Lower leg skin (tissue), 4 donors: ENCODE results near the gene PRTN3. TPM values are rescaled to one million over a fixed set of nuclear protein-coding genes. Genes with fewer than 3 reads are reported as not detected.

ENCODE experiments used
- DNase-seq, 2 donors: peaks; one replicate each; pipeline ENCODE4 v3.0.0-alpha.2; 2019; ENCODE audit warnings: low spot score in 2 of 2
- H3K4me3 ChIP-seq: fragments of 200-600 bp; sonication (generic); 2 replicates; pipeline ENCODE4 v1.5.1; 2017; ENCODE audit warnings: mild to moderate bottlenecking, low read depth; ENCODE audit not compliant: poor library complexity, severe bottlenecking
- POLR2A ChIP-seq, 2 donors: fragments of 450-650 bp; IDR thresholded peaks; one replicate each; pipeline ENCODE4 v1.6.1; 2016 to 2017; ENCODE audit warnings: antibody characterized with exemption in 2 of 2, mild to moderate bottlenecking in 1 of 2, moderate library complexity in 1 of 2
- WGBS, 2 donors: methylation state at CpG; one replicate each; pipeline ENCODE4 v1.1.5; 2018; 5-methylcytosine and 5-hydroxymethylcytosine counted together
- intact Hi-C: fragments of 100-400 bp; cut with DNase I; formaldehyde crosslinking; loops from one replicate; pipeline ENCODE4 v1.15.0; 2023; ENCODE audit warnings: low total_unique reads
- total RNA-seq, 4 donors: library from RNA; depleted of rRNA; stranded (reverse); fragments of >200 nt; gene quantifications; one replicate each; pipeline ENCODE4 v1.1.0, GENCODE V29; 2016
- TF ChIP-seq, protein P1 (sequence below), 3 donors: fragments of 450-650 bp; IDR thresholded peaks; one replicate each; pipeline ENCODE4 v1.5.1; 2016; ENCODE audit warnings: antibody characterized with exemption in 3 of 3, mild to moderate bottlenecking in 3 of 3, moderate library complexity in 2 of 3

The PRTN3 gene
- total RNA-seq, 4 donors from 2014 or later = 0.86 TPM; not detected in 3

DNA sequence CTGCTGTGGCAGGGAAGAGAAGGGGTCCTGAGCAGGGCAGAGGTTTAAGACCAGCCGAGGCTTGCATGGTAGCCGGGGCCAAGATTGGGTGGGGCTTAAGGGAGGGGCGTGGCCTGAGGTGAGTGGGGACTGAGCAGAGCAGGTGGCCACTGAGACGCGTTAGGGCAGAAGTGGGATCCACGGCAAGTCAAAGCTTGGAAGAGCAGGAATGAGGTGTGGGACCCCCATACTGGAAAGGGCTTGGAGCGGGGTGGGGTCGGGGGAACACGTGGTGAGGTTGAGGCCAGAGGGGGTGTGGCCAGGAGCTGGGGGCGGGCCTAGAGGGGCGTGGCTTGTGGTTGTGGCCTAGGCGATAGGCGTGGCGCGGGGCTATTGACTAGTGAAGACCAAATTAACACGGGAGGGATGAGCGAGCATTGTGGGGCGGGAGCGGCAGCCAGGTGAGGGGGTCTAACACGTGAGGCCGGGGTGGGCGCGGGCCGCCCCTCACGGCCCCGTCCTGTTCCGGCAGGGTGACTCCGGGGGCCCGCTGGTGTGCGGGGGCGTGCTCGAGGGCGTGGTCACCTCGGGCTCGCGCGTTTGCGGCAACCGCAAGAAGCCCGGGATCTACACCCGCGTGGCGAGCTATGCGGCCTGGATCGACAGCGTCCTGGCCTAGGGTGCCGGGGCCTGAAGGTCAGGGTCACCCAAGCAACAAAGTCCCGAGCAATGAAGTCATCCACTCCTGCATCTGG lies 21.9 kb downstream of the PRTN3 start:
- intact Hi-C loops = no loop called here
- DNase-seq = peak; percentile 69 to 94

DNA sequence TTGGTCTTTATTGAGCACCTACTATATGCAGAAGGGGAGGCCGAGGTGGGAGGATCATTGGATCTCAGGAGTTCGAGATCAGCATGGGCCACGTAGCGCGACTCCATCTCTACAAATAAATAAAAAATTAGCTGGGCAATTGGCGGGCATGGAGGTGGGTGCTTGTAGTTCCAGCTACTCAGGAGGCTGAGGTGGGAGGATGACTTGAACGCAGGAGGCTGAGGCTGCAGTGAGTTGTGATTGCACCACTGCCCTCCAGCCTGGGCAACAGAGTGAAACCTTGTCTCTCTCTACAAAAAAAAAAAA lies 22.5 kb downstream of the PRTN3 start:
- WGBS, 2 donors = 75% methylated on average over 7 of the region's 7 CpGs
- TF ChIP-seq, protein P1, sequence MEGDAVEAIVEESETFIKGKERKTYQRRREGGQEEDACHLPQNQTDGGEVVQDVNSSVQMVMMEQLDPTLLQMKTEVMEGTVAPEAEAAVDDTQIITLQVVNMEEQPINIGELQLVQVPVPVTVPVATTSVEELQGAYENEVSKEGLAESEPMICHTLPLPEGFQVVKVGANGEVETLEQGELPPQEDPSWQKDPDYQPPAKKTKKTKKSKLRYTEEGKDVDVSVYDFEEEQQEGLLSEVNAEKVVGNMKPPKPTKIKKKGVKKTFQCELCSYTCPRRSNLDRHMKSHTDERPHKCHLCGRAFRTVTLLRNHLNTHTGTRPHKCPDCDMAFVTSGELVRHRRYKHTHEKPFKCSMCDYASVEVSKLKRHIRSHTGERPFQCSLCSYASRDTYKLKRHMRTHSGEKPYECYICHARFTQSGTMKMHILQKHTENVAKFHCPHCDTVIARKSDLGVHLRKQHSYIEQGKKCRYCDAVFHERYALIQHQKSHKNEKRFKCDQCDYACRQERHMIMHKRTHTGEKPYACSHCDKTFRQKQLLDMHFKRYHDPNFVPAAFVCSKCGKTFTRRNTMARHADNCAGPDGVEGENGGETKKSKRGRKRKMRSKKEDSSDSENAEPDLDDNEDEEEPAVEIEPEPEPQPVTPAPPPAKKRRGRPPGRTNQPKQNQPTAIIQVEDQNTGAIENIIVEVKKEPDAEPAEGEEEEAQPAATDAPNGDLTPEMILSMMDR (IDR thresholded peaks at IDR 0.05) = no peak
- TF ChIP-seq POLR2A (IDR thresholded peaks at IDR 0.05) = no peak
- intact Hi-C loops = no loop called here
- no peak overlapping the region for H3K4me3 ChIP-seq
- DNase-seq = no peak

More for the DNA sequence above, 21.9 kb downstream of the PRTN3 start:
- H3K4me3 ChIP-seq = no peak overlapping the region
- no peak for TF ChIP-seq POLR2A (IDR thresholded peaks at IDR 0.05)
- TF ChIP-seq, protein P1 (IDR thresholded peaks at IDR 0.05) = no peak
- WGBS, 2 donors = 19 to 29% methylated on average over 38 to 41 of the region's 48 CpGs

DNA sequence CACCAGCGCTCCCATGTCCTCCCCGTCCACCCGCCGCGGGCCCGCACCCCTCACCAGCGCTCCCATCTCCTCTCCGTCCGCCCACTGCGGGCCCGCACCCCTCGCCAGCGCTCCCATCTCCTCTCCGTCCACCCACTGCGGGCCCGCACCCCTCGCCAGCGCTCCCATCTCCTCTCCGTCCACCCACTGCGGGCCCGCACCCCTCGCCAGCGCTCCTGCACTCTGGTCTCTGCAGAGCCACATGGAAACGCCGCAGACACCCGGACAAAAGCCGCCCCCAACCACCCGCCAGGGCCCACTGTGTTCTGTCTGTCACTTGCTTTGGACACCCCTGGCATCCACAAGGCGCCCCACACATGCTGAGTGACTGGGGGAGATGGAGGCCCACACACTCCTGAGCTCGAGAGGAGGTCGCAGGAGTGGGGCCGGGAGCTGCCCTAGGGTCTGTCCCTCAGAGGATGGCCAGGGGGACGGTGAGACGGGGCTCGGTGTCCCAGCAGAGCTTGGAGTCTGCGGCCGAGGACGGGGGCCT lies 26.0 kb downstream of the PRTN3 start:
- 77 to 84% methylated on average over 35 to 38 of the region's 38 CpGs for WGBS, 2 donors
- no peak for DNase-seq
- H3K4me3 ChIP-seq = no peak overlapping the region
- intact Hi-C loops = no loop called here
- TF ChIP-seq, protein P1 (IDR thresholded peaks at IDR 0.05) = no peak
- TF ChIP-seq POLR2A (IDR thresholded peaks at IDR 0.05) = no peak

DNA sequence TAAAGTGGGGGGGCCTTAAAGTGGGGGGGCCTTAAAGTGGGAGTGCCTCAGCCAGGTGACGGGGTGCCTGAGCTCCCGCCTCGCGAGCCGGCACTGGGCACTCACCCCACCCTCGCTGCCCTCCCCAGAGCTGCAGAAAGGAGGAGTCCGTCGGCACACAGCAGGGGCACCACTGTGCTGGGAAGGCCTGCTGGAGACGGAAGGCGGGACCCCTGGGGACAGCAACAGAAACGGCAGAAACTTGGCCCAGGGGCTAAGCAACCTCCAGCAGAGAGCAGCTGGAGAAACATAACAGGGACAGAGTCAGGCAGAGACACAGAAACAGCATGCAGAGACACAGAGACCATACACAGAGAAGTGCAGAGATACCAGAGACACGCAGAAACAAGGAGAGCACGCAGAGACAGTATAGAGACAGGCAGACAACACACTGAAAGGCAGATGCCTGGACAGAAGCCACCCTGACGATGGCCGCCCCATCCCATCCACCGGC lies 26.5 kb downstream of the PRTN3 start:
- no peak for DNase-seq
- intact Hi-C loops = no loop called here
- H3K4me3 ChIP-seq = no peak overlapping the region
- TF ChIP-seq, protein P1 (IDR thresholded peaks at IDR 0.05) = no peak
- no peak for TF ChIP-seq POLR2A (IDR thresholded peaks at IDR 0.05)
- WGBS, 2 donors = 68 to 77% methylated on average over 15 to 16 of the region's 16 CpGs

DNA sequence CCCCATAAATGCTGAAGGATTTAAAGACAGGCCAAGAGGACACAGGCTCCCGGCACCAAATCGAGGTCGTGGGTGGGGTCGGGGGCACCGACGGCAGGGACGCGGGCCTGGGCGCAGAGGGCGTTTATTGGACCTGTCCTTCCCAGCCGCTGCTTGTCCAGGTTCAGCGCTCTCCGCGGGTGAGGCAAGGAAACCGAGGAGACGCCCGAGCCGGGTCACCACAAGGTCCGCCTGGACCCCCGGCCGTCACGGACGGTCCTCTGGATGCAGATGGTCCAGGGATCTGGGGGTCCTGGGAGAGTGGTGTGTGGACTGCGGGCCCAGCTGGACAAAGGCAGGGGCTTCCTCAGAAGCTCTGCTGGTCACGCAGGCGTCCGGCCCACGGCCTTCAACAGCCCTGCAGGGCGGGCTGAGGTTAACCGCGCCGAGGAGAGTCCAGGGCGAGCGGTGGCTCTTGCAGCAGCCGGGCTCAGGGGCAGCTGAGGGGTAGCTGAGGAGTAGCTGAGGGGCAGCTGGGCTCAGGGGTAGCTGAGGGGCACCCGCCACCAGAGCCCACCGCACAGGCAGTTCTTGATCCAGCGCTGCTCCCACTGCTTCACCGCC lies 27.2 kb downstream of the PRTN3 start:
- H3K4me3 ChIP-seq = no peak overlapping the region
- TF ChIP-seq, protein P1 (IDR thresholded peaks at IDR 0.05) = no peak
- no peak for TF ChIP-seq POLR2A (IDR thresholded peaks at IDR 0.05)
- 92 to 93% methylated on average over 24 to 39 of the region's 39 CpGs for WGBS, 2 donors
- no peak for DNase-seq
- intact Hi-C loops = no loop called here
